Measurements from ENCODE around the gene GAGE12E. TPM values are rescaled to one million over a fixed set of nuclear protein-coding genes. Genes with fewer than 3 reads are reported as not detected.
"Not testable (repeated sequence)": the region's sequence is repeated elsewhere in the genome, so short reads cannot be mapped to it uniquely, and the experiment has no call there.

The GAGE12E gene
- total RNA-seq, result not detected

GRCh38 chrX:49550989-49551388 lies at the start of gene GAGE12E:
Gene GAGE12E (plus strand): TSS chrX:49551289. CDS start chrX:49552444, 1,155 bp downstream.
- WGBS, result no CpG with 5 or more reads among the region's 16 CpGs
- H3K9me3 ChIP-seq; DNase-seq (ENCODE audit: extremely low spot score); H3K4me3 ChIP-seq; H3K27ac ChIP-seq (replicated peaks in 1 of 4); intact Hi-C loops (cut with DNase I); H3K36me3 ChIP-seq; H3K4me1 ChIP-seq; H3K27me3 ChIP-seq: not testable (repeated sequence)

DNA sequence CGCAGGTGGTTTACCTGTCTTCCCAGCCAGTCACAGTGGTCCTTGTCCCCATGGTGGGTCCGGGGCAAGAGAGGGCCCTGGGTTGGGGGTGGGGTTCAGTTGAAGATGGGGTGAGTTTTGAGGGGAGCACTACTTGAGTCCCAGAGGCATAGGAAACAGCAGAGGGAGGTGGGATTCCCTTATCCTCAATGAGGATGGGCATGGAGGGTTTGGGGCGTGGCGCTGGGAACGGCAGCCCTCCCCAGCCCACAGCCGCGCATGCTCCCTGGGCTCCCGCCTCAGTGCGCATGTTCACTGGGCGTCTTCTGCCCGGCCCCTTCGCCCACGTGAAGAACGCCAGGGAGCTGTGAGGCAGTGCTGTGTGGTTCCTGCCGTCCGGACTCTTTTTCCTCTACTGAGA lies 19.2 kb upstream of the GAGE12E start, which contains the start of gene GAGE12C:
Gene GAGE12C (plus strand): TSS at position 301 of the 400 bp plus-strand sequence. CDS start 1,155 bp downstream, outside the sequence.
- H3K36me3 ChIP-seq; intact Hi-C loops (cut with DNase I); DNase-seq (ENCODE audit: extremely low spot score); H3K9me3 ChIP-seq; H3K27ac ChIP-seq (replicated peaks in 1 of 4); H3K4me1 ChIP-seq; H3K4me3 ChIP-seq; H3K27me3 ChIP-seq: not testable (repeated sequence)
- no CpG with 5 or more reads among the region's 16 CpGs for WGBS

DNA sequence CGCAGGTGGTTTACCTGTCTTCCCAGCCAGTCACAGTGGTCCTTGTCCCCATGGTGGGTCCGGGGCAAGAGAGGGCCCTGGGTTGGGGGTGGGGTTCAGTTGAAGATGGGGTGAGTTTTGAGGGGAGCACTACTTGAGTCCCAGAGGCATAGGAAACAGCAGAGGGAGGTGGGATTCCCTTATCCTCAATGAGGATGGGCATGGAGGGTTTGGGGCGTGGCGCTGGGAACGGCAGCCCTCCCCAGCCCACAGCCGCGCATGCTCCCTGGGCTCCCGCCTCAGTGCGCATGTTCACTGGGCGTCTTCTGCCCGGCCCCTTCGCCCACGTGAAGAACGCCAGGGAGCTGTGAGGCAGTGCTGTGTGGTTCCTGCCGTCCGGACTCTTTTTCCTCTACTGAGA lies 9.7 kb upstream of the GAGE12E start, which contains the start of gene GAGE12D:
Gene GAGE12D (plus strand): TSS at position 301 of the 400 bp plus-strand sequence. CDS start 1,155 bp downstream, outside the sequence.
- intact Hi-C loops (cut with DNase I); DNase-seq (ENCODE audit: extremely low spot score); H3K27ac ChIP-seq (replicated peaks in 1 of 4); H3K27me3 ChIP-seq; H3K36me3 ChIP-seq; H3K4me1 ChIP-seq; H3K9me3 ChIP-seq; H3K4me3 ChIP-seq: not testable (repeated sequence)
- WGBS, result no CpG with 5 or more reads among the region's 16 CpGs

- H3K27ac ChIP-seq (replicated peaks in 1 of 4); H3K4me3 ChIP-seq; H3K36me3 ChIP-seq; H3K4me1 ChIP-seq; H3K27me3 ChIP-seq; H3K9me3 ChIP-seq; DNase-seq (ENCODE audit: extremely low spot score); intact Hi-C loops (cut with DNase I): not testable (repeated sequence)
- no CpG with 5 or more reads among the region's 16 CpGs for WGBS
These were observed 9.5 kb downstream of the GAGE12E start, which contains the start of gene GAGE12F for GRCh38 chrX:49560542-49560941. Gene GAGE12F (plus strand): TSS chrX:49560842. CDS start chrX:49561997, 1,155 bp downstream.

GRCh38 chrX:49568728-49569127 lies 17.6 kb downstream of the GAGE12E start:
- H3K4me1 ChIP-seq; DNase-seq (ENCODE audit: extremely low spot score); H3K27ac ChIP-seq (replicated peaks in 1 of 4); intact Hi-C loops (cut with DNase I); H3K4me3 ChIP-seq; H3K36me3 ChIP-seq; H3K27me3 ChIP-seq; H3K9me3 ChIP-seq: not testable (repeated sequence)
- WGBS, result 95% methylated on average over 4 of the region's 11 CpGs

DNA sequence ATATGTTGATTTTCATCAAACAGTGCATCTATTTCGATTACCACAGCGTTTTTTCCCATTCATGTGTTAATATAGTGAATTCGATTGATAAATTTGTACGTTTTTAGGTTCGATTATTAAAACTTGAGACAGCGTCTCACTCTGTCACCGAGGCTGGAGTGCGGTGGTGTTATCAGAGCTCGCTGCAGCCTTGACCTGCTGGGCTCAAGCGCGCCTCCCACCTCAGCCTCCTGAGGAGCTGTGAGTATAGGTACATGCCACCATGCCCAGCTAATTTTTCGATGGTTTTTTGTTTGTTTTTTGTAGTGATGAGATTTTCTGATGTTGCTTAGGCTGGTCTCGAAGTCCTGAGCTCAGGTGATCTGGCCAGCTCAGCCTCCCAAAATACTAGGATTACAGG lies 18.1 kb downstream of the GAGE12E start:
- H3K9me3 ChIP-seq; intact Hi-C loops (cut with DNase I); H3K4me1 ChIP-seq; H3K27ac ChIP-seq (replicated peaks in 1 of 4); DNase-seq (ENCODE audit: extremely low spot score); H3K4me3 ChIP-seq; H3K27me3 ChIP-seq; H3K36me3 ChIP-seq: not testable (repeated sequence)
- 87% methylated on average over 8 of the region's 13 CpGs for WGBS

DNA sequence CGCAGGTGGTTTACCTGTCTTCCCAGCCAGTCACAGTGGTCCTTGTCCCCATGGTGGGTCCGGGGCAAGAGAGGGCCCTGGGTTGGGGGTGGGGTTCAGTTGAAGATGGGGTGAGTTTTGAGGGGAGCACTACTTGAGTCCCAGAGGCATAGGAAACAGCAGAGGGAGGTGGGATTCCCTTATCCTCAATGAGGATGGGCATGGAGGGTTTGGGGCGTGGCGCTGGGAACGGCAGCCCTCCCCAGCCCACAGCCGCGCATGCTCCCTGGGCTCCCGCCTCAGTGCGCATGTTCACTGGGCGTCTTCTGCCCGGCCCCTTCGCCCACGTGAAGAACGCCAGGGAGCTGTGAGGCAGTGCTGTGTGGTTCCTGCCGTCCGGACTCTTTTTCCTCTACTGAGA lies 19.0 kb downstream of the GAGE12E start, which contains the start of gene GAGE12G:
Gene GAGE12G (plus strand): TSS at position 301 of the 400 bp plus-strand sequence. CDS start 1,155 bp downstream, outside the sequence.
- H3K4me3 ChIP-seq; H3K9me3 ChIP-seq; intact Hi-C loops (cut with DNase I); DNase-seq (ENCODE audit: extremely low spot score); H3K36me3 ChIP-seq; H3K27me3 ChIP-seq; H3K4me1 ChIP-seq; H3K27ac ChIP-seq (replicated peaks in 1 of 4): not testable (repeated sequence)
- WGBS, result no CpG with 5 or more reads among the region's 16 CpGs

DNA sequence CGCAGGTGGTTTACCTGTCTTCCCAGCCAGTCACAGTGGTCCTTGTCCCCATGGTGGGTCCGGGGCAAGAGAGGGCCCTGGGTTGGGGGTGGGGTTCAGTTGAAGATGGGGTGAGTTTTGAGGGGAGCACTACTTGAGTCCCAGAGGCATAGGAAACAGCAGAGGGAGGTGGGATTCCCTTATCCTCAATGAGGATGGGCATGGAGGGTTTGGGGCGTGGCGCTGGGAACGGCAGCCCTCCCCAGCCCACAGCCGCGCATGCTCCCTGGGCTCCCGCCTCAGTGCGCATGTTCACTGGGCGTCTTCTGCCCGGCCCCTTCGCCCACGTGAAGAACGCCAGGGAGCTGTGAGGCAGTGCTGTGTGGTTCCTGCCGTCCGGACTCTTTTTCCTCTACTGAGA lies 28.6 kb downstream of the GAGE12E start, which contains the start of gene GAGE12H:
Gene GAGE12H (plus strand): TSS at position 301 of the 400 bp plus-strand sequence. CDS start 1,155 bp downstream, outside the sequence.
- H3K9me3 ChIP-seq; H3K36me3 ChIP-seq; H3K4me1 ChIP-seq; H3K27me3 ChIP-seq; H3K4me3 ChIP-seq; intact Hi-C loops (cut with DNase I); DNase-seq (ENCODE audit: extremely low spot score); H3K27ac ChIP-seq (replicated peaks in 1 of 4): not testable (repeated sequence)
- WGBS, result no CpG with 5 or more reads among the region's 16 CpGs

- DNase-seq (ENCODE audit: extremely low spot score); H3K27ac ChIP-seq (replicated peaks in 1 of 4); intact Hi-C loops (cut with DNase I); H3K4me1 ChIP-seq; H3K27me3 ChIP-seq; H3K4me3 ChIP-seq; H3K36me3 ChIP-seq; H3K9me3 ChIP-seq: not testable (repeated sequence)
- no CpG with 5 or more reads among the region's 16 CpGs for WGBS
These were observed 38.1 kb downstream of the GAGE12E start, which contains the start of gene GAGE2A for GRCh38 chrX:49589196-49589595. Gene GAGE2A (plus strand): TSS chrX:49589496. CDS start chrX:49590651, 1,155 bp downstream.

- H3K4me1 ChIP-seq; H3K9me3 ChIP-seq; DNase-seq (ENCODE audit: extremely low spot score); H3K27ac ChIP-seq (replicated peaks in 1 of 4); H3K27me3 ChIP-seq; H3K4me3 ChIP-seq; intact Hi-C loops (cut with DNase I); H3K36me3 ChIP-seq: not testable (repeated sequence)
- 87% methylated on average over 34 of the region's 37 CpGs for WGBS
These were observed 38.8 kb downstream of the GAGE12E start for GRCh38 chrX:49589769-49590478.

DNA sequence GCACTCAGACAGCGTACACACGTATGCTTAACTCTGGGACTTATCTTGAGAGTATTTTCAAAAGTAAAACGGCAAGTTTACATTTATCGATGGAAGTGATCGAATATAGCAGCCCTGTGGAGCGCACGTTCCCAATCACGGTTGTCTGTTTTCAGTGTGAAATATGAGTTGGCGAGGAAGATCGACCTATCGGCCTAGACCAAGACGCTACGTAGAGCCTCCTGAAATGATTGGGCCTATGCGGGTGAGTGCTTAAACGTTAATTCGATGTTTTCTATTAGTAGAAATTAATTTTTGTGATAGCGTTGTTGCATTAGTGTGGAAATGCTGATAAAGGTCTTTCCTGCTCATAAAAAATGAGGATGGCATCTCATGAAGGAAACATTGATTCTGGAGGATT lies 39.4 kb downstream of the GAGE12E start:
- H3K36me3 ChIP-seq; H3K27me3 ChIP-seq; H3K4me1 ChIP-seq; DNase-seq (ENCODE audit: extremely low spot score); H3K4me3 ChIP-seq; H3K9me3 ChIP-seq; intact Hi-C loops (cut with DNase I); H3K27ac ChIP-seq (replicated peaks in 1 of 4): not testable (repeated sequence)
- 88% methylated on average over 17 of the region's 17 CpGs for WGBS

DNA sequence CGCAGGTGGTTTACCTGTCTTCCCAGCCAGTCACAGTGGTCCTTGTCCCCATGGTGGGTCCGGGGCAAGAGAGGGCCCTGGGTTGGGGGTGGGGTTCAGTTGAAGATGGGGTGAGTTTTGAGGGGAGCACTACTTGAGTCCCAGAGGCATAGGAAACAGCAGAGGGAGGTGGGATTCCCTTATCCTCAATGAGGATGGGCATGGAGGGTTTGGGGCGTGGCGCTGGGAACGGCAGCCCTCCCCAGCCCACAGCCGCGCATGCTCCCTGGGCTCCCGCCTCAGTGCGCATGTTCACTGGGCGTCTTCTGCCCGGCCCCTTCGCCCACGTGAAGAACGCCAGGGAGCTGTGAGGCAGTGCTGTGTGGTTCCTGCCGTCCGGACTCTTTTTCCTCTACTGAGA lies 47.6 kb downstream of the GAGE12E start, which contains the start of gene GAGE1:
Gene GAGE1 (plus strand): TSS at position 301 of the 400 bp plus-strand sequence. CDS start 1,155 bp downstream, outside the sequence.
- H3K9me3 ChIP-seq; H3K4me3 ChIP-seq; H3K27ac ChIP-seq (replicated peaks in 1 of 4); intact Hi-C loops (cut with DNase I); H3K27me3 ChIP-seq; H3K4me1 ChIP-seq; DNase-seq (ENCODE audit: extremely low spot score); H3K36me3 ChIP-seq: not testable (repeated sequence)
- WGBS, result no CpG with 5 or more reads among the region's 16 CpGs

Measured in esophagus muscularis mucosa (tissue), 4 donors.